IMR-90 (cell line): ENCODE measurements around the gene ZNF599. TPM values are rescaled to one million over a fixed set of nuclear protein-coding genes. Genes with fewer than 3 reads are reported as not detected.

ENCODE experiments used
- FOS ChIP-seq: fragments of 150-350 bp; IDR thresholded peaks from 2 replicates; pipeline ENCODE4 v1.6.1; 2016; ENCODE audit warnings: low read depth, low read length
- RFX5 ChIP-seq: IDR thresholded peaks from 2 replicates; pipeline ENCODE4 v1.8.0; 2012; ENCODE audit warnings: low read depth, mild to moderate bottlenecking, low read length, moderate library complexity
- polyA plus RNA-seq, 3 experiments: library from polyadenylated mRNA; depleted of rRNA; stranded (reverse); fragments of >200 nt; gene quantifications; 2 replicates each; pipeline ENCODE4 v1.2.3, GENCODE V29; 2012; ENCODE audit warnings: low replicate concordance in 1 of 3
- total RNA-seq: library from RNA; depleted of rRNA; stranded (reverse); fragments of >200 nt; gene quantifications from 2 replicates; pipeline ENCODE4 v1.2.3, GENCODE V29; 2012; rRNA removed

ZNF599 gene
- total and polyA plus RNA-seq, 2 of the 4 experiments (the other 2 are of a cell fraction) = 3.4 to 5.9 TPM

DNA sequence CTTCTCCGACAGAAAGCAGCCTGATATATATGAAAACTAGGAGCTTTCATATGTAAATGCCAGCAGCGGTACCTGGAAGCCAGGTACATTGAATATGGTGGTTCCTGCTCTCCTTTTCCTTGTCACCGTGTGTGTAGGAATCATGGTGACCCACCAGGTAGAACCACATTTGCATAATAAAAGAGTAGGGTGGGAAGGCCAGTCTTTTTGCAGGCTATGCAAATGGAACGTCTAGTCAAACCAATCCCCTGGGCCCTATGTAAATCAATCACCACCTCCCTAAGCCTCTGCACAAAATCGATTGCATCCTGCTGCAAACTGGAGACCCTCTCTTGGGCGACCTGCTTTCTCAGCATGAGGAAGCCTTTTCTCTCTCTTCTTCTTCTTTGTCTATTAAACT is 61.1 kb downstream of the ZNF599 start (continued):
- no peak for TF ChIP-seq FOS
- TF ChIP-seq RFX5 = no peak

Other genes with a start within 250 kb of the ZNF599 start
- not detected in 2 replicates for gene SCGB2B2, start 96.1 kb downstream of the ZNF599 start, total RNA-seq
- 0.03 TPM in 1 of 2 replicates, not detected in the other for gene SCGB2B2, start 96.1 kb downstream of the ZNF599 start, polyA plus RNA-seq (2012; rRNA removed)
- 9.5 and 11.1 TPM in 2 replicates for gene ZNF302, start 95.5 kb downstream of the ZNF599 start, total RNA-seq
- gene ZNF302, start 95.5 kb downstream of the ZNF599 start, polyA plus RNA-seq (2012; rRNA removed) = 5.9 and 9.1 TPM in 2 replicates
- 7.5 and 11.1 TPM in 2 replicates for gene ZNF181, start 39.0 kb downstream of the ZNF599 start, total RNA-seq
- gene ZNF181, start 39.0 kb downstream of the ZNF599 start, polyA plus RNA-seq (2012; rRNA removed) = 2.7 and 3.8 TPM in 2 replicates
- 2.8 and 2.9 TPM in 2 replicates for gene ZNF30, start 153.7 kb upstream of the ZNF599 start, total RNA-seq
- gene ZNF30, start 153.7 kb upstream of the ZNF599 start, polyA plus RNA-seq (2012; rRNA removed) = 1.1 and 1.3 TPM in 2 replicates
- 3.9 and 4.8 TPM in 2 replicates for gene ZNF792, start 191.0 kb upstream of the ZNF599 start, total RNA-seq
- gene ZNF792, start 191.0 kb upstream of the ZNF599 start, polyA plus RNA-seq (2012; rRNA removed) = 1.2 and 1.5 TPM in 2 replicates
- gene GRAMD1A, start 227.1 kb upstream of the ZNF599 start, total RNA-seq = 11.1 and 11.4 TPM in 2 replicates
- gene GRAMD1A, start 227.1 kb upstream of the ZNF599 start, polyA plus RNA-seq (2012; rRNA removed) = 63.0 and 65.2 TPM in 2 replicates